ENCODE measurements around the gene SPATA4.
"Not testable (repeated sequence)": the region's sequence is repeated elsewhere in the genome, so short reads cannot be mapped to it uniquely, and the experiment has no call there.

Gene SPATA4

GRCh38 chr4:176195184-176195978 is at the start of gene SPATA4:
SPATA4 (minus strand) TSS chr4:176195585; CDS start chr4:176195562, 23 bp downstream.
- peak; percentile 79 for DNase-seq

- DNase-seq: no peak
Observed at GRCh38 chr4:176242764-176243347, 47.5 kb upstream of the SPATA4 start.

GRCh38 chr4:176241703-176242102 is 46.3 kb upstream of the SPATA4 start:
- DNase-seq: no peak

- peak; percentile 24 for DNase-seq
Observed at GRCh38 chr4:176238826-176239225, 43.4 kb upstream of the SPATA4 start.

GRCh38 chr4:176238157-176238610 is 42.8 kb upstream of the SPATA4 start:
- DNase-seq: peak; percentile 7

GRCh38 chr4:176236946-176237345 is 41.6 kb upstream of the SPATA4 start:
- no peak for DNase-seq

- peak; percentile 14 for DNase-seq
Observed at GRCh38 chr4:176230836-176231235, 35.5 kb upstream of the SPATA4 start.

GRCh38 chr4:176229645-176230044 is 34.3 kb upstream of the SPATA4 start:
- DNase-seq: no peak

GRCh38 chr4:176226736-176227135 is 31.4 kb upstream of the SPATA4 start:
- no peak for DNase-seq

- no peak for DNase-seq
Observed at GRCh38 chr4:176223561-176223960, 28.2 kb upstream of the SPATA4 start.

GRCh38 chr4:176222149-176222548 is 26.8 kb upstream of the SPATA4 start:
- no peak for DNase-seq

- no peak for DNase-seq
Observed at GRCh38 chr4:176217510-176217909, 22.1 kb upstream of the SPATA4 start.

- DNase-seq: not testable (repeated sequence)
Observed at GRCh38 chr4:176212351-176212750, 17.0 kb upstream of the SPATA4 start.

- no peak for DNase-seq
Observed at GRCh38 chr4:176210579-176211296, 15.4 kb upstream of the SPATA4 start.

GRCh38 chr4:176210101-176210500 is 14.7 kb upstream of the SPATA4 start:
- no peak for DNase-seq

GRCh38 chr4:176209535-176209934 is 14.2 kb upstream of the SPATA4 start:
- DNase-seq: no peak

GRCh38 chr4:176207839-176208238 is 12.5 kb upstream of the SPATA4 start:
- DNase-seq: no peak

- DNase-seq: peak; percentile 3
Observed at GRCh38 chr4:176205299-176205698, 9.9 kb upstream of the SPATA4 start.

- no peak for DNase-seq
Observed at GRCh38 chr4:176198316-176198903, 3.0 kb upstream of the SPATA4 start.

- DNase-seq: no peak
Observed at GRCh38 chr4:176193938-176194337, 1.4 kb downstream of the SPATA4 start.

- DNase-seq: no peak
Observed at GRCh38 chr4:176193126-176193525, 2.3 kb downstream of the SPATA4 start.

- DNase-seq: peak; percentile 47
Observed at GRCh38 chr4:176191974-176192373, 3.4 kb downstream of the SPATA4 start.
